PFSK-1 (cell line): ENCODE measurements around the gene HOXA5.

Source experiments
- POLR2AphosphoS5 ChIP-seq: IDR thresholded peaks from 2 replicates; pipeline ENCODE4 v1.6.1; 2012; ENCODE audit warnings: low read depth, mild to moderate bottlenecking, control low read depth, low read length, moderate library complexity
- REST ChIP-seq, 2 experiments: IDR thresholded peaks; 2 replicates each; pipeline versions ENCODE4 v1.6.1 to v1.8.0; 2011 to 2012; ENCODE audit warnings: low read depth in 2 of 2, low read length in 2 of 2, control low read depth in 1 of 2, inconsistent platforms in 1 of 2, mild to moderate bottlenecking in 1 of 2, moderate library complexity in 1 of 2; ENCODE audit not compliant: insufficient read depth in 1 of 2
- SIN3A ChIP-seq: IDR thresholded peaks from 2 replicates; pipeline ENCODE4 v1.6.1; 2012; ENCODE audit warnings: mild to moderate bottlenecking, low read length, moderate library complexity, borderline replicate concordance; ENCODE audit not compliant: insufficient read depth
- TAF1 ChIP-seq: IDR thresholded peaks from 2 replicates; pipeline ENCODE4 v1.6.1; 2012; ENCODE audit warnings: low read length, control low read depth, borderline replicate concordance; ENCODE audit not compliant: insufficient read depth

- TF ChIP-seq SIN3A = no peak
- no peak for TF ChIP-seq REST (IDR thresholded peaks at IDR 0.05; ENCODE audit: insufficient read depth in 1 of 2, low read depth in 2 of 2, low read length in 2 of 2)
- TF ChIP-seq POLR2AphosphoS5 = no peak
- no peak for TF ChIP-seq TAF1
Measured at GRCh38 chr7:27156916-27157701, 13.6 kb upstream of the HOXA5 start.
